ENCODE measurements around the gene HRK. TPM values are rescaled to one million over a fixed set of nuclear protein-coding genes. Genes with fewer than 3 reads are reported as not detected.

The HRK gene
- under 0.01 TPM in 2 replicates for total RNA-seq

GRCh38 chr12:116881325-116881876, at the start of gene HRK:
Gene HRK (minus strand): TSS chr12:116881441. CDS start chr12:116881307, 134 bp downstream.

GRCh38 chr12:116910645-116911451, 29.6 kb upstream of the HRK start, which contains the start of gene FBXW8:
Gene FBXW8 (plus strand): TSS chr12:116910950. CDS start chr12:116911038, 88 bp downstream.

Other genes starting within 250 kb of the HRK start
- 16.6 and 17.6 TPM in 2 replicates for gene SPRING1, start 143.4 kb downstream of the HRK start, total RNA-seq
- gene RNFT2, start 143.1 kb downstream of the HRK start, total RNA-seq = 4.1 and 4.7 TPM in 2 replicates
- 14.3 and 15.6 TPM in 2 replicates for gene FBXW8, start 29.5 kb upstream of the HRK start, total RNA-seq
- gene TESC, start 218.0 kb upstream of the HRK start, total RNA-seq = 0.12 TPM in 1 of 2 replicates, not detected in the other

Data from aortic smooth muscle cell (primary cell).